ENCODE measurements around the gene KLHL29.
A peak's percentile ranks its signal among the peaks of the same experiment; 100 is the strongest.

Gene KLHL29

GRCh38 chr2:23624378-23624777 lies 239.4 kb downstream of the KLHL29 start:
- DNase-seq (ENCODE audit: low read depth in 1 of 2, low spot score in 1 of 2), result peak in 1 of 2 experiments; percentile 42
- H3K27me3 ChIP-seq (ENCODE audit: insufficient read depth, poor library complexity, severe bottlenecking), result no peaks in the 10 kb centered on the region
- no peak for TF ChIP-seq POLR2AphosphoS5 (IDR thresholded peaks at IDR 0.05; ENCODE audit: low read depth)
- no peak for TF ChIP-seq GABPA (IDR thresholded peaks at IDR 0.05; ENCODE audit: low read depth)
- TF ChIP-seq SPI1 (IDR thresholded peaks at IDR 0.05; ENCODE audit: borderline replicate concordance, low read depth), result no peak
- TF ChIP-seq REST (IDR thresholded peaks at IDR 0.05; ENCODE audit: insufficient replicate concordance, low read depth), result no peak
- TF ChIP-seq CTCF (IDR thresholded peaks at IDR 0.05; ENCODE audit: insufficient read depth, low read length), result peak; percentile 51
- no peak overlapping the region for H3K4me3 ChIP-seq (replicated peaks; ENCODE audit: insufficient read depth, low read length)
- no peak overlapping the region for H3K27ac ChIP-seq (replicated peaks)

- H3K27me3 ChIP-seq (ENCODE audit: insufficient read depth, poor library complexity, severe bottlenecking), result no peaks in the 10 kb centered on the region
- TF ChIP-seq SPI1 (IDR thresholded peaks at IDR 0.05; ENCODE audit: borderline replicate concordance, low read depth) (no peak), REST (IDR thresholded peaks at IDR 0.05; ENCODE audit: insufficient replicate concordance, low read depth) (no peak), POLR2AphosphoS5 (IDR thresholded peaks at IDR 0.05; ENCODE audit: low read depth) (no peak), GABPA (IDR thresholded peaks at IDR 0.05; ENCODE audit: low read depth) (no peak), CTCF (IDR thresholded peaks at IDR 0.05; ENCODE audit: insufficient read depth, low read length) (no peak)
- H3K27ac ChIP-seq (replicated peaks), result no peak overlapping the region
- no peak for DNase-seq (ENCODE audit: low read depth in 1 of 2, low spot score in 1 of 2)
- H3K4me3 ChIP-seq (replicated peaks; ENCODE audit: insufficient read depth, low read length), result no peak overlapping the region
Observed at GRCh38 chr2:23624915-23625314, 239.9 kb downstream of the KLHL29 start.

- no peak for DNase-seq (ENCODE audit: low read depth in 1 of 2, low spot score in 1 of 2)
- Histone ChIP-seq H3K4me3 (replicated peaks; ENCODE audit: insufficient read depth, low read length) (no peak overlapping the region), H3K27ac (replicated peaks) (no peak overlapping the region), H3K27me3 (ENCODE audit: insufficient read depth, poor library complexity, severe bottlenecking) (no peaks in the 10 kb centered on the region)
- TF ChIP-seq REST (IDR thresholded peaks at IDR 0.05; ENCODE audit: insufficient replicate concordance, low read depth) (no peak), GABPA (IDR thresholded peaks at IDR 0.05; ENCODE audit: low read depth) (no peak), CTCF (IDR thresholded peaks at IDR 0.05; ENCODE audit: insufficient read depth, low read length) (no peak), POLR2AphosphoS5 (IDR thresholded peaks at IDR 0.05; ENCODE audit: low read depth) (no peak), SPI1 (IDR thresholded peaks at IDR 0.05; ENCODE audit: borderline replicate concordance, low read depth) (no peak)
Observed at GRCh38 chr2:23625726-23626125, 240.7 kb downstream of the KLHL29 start.

Data from HL-60 (cell line).